ENCODE measurements around the gene CYP19A1. TPM values are rescaled to one million over a fixed set of nuclear protein-coding genes. Genes with fewer than 3 reads are reported as not detected.

CYP19A1 gene
- total RNA-seq, 6 experiments from 2014 or later: 0.57 TPM; not detected in 5

DNA sequence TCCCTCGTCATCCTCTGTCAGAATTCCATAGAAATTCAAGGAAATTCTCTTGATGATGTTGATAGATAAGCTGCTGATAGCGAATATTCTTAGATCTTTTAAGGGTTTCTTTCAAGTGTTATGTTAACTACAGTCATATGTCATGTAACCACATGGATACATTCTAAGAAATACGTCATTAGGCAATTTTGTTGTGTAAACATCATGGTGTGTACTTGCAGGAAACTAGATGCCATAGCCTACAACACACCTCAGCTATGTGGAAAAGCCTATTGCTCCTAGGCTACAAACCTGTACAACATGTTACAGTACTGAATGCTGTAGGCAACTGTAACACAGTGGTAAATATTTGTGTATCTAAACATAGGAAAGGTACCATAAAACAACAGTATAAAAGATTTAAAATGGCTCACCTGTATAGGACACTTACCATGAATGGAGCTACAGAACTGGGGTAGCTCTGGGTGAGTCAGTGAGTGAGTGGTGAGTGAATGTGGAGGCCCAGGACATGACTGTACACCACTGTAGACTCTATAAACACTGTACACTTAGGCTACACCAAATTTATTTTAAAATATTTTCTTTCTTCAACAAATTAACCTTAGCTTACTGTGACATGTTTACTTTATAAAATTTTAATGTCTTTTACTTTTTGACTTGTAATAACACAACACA, 37.7 kb upstream of the CYP19A1 start:
- Mint-ChIP-seq H3K4me3 (no peak overlapping the region), H3K9me3 (no peaks in the 10 kb centered on the region), H3K27me3 (ENCODE audit: insufficient read depth) (peaks cover 15% of the 10 kb centered on the region), H3K27ac (no peak overlapping the region), H3K36me3 (ENCODE audit: low read depth) (no peaks in the 10 kb centered on the region), H3K4me1 (ENCODE audit: low read depth) (peaks cover 14% of the 10 kb centered on the region)
- TF ChIP-seq, protein P1, sequence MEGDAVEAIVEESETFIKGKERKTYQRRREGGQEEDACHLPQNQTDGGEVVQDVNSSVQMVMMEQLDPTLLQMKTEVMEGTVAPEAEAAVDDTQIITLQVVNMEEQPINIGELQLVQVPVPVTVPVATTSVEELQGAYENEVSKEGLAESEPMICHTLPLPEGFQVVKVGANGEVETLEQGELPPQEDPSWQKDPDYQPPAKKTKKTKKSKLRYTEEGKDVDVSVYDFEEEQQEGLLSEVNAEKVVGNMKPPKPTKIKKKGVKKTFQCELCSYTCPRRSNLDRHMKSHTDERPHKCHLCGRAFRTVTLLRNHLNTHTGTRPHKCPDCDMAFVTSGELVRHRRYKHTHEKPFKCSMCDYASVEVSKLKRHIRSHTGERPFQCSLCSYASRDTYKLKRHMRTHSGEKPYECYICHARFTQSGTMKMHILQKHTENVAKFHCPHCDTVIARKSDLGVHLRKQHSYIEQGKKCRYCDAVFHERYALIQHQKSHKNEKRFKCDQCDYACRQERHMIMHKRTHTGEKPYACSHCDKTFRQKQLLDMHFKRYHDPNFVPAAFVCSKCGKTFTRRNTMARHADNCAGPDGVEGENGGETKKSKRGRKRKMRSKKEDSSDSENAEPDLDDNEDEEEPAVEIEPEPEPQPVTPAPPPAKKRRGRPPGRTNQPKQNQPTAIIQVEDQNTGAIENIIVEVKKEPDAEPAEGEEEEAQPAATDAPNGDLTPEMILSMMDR (IDR thresholded peaks at IDR 0.05): no peak
- DNase-seq: peak; percentile 59

DNA sequence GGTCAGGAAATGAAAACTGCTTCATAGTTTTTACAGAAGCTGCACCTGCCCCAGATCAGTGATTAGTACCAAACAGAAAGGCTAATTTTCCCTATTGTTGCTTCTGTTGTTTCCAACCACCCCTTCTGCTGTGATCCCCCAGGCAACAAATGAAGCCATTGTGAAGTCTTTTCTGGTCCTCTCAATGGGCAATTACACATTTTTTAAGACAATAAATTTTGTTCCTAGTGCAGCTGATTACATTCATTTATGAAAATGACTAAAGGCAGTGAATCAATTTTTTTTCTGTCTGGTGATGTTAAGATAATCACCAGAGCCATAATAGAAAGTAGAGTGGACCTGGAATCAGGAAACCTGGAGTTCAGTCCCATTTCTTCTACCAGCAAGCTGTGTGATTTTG, 35.7 kb upstream of the CYP19A1 start:
- Mint-ChIP-seq H3K36me3 (ENCODE audit: low read depth) (no peaks in the 10 kb centered on the region), H3K27ac (no peak overlapping the region), H3K4me3 (no peak overlapping the region), H3K4me1 (ENCODE audit: low read depth) (peaks cover 17% of the 10 kb centered on the region), H3K9me3 (no peaks in the 10 kb centered on the region), H3K27me3 (ENCODE audit: insufficient read depth) (peaks cover 15% of the 10 kb centered on the region)
- TF ChIP-seq, protein P1 (IDR thresholded peaks at IDR 0.05): no peak
- no peak for DNase-seq

DNA sequence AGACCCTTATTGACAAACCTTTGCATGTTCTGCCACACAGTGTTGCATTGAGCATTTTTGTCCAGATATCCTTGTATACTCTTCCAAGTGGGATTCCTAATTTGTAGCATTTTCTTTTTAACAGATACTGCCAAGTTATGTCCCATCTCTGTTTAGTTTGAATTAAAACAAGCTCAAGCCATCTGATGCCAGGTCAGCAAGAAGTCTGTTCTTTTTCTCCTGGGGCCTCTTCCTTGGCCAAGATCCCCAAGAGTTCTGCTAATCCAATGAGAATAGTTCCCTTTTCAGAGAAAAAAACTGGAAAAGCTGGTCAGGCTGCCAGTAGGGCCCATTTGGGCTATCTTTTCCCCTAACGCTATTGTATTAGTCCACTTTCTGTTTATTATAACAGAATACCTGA, 32.9 kb upstream of the CYP19A1 start:
- H3K27ac Mint-ChIP-seq: no peak overlapping the region
- TF ChIP-seq, protein P1 (IDR thresholded peaks at IDR 0.05): no peak
- H3K4me3 Mint-ChIP-seq: no peak overlapping the region
- H3K27me3 Mint-ChIP-seq (ENCODE audit: insufficient read depth): peaks cover 20% of the 10 kb centered on the region
- DNase-seq: no peak
- H3K9me3 Mint-ChIP-seq: no peaks in the 10 kb centered on the region
- no peaks in the 10 kb centered on the region for H3K36me3 Mint-ChIP-seq (ENCODE audit: low read depth)
- H3K4me1 Mint-ChIP-seq (ENCODE audit: low read depth): peaks cover 20% of the 10 kb centered on the region

DNA sequence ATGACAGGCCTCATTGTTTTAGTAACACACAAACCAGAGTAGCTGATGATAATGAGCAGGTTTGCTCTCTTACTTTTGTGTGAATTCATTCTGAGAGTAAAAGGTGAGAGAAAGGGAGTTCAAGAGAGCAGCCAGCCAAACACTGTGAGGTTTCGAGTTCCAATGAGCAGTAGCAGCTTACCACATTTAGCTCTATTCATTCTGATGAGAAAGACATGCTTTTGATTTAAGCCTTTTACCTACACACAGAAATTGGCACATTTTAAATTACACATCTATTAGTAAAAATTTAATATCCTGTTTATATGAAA, 31.0 kb upstream of the CYP19A1 start:
- Mint-ChIP-seq H3K4me3 (no peak overlapping the region; the same call in 1 of the 2 replicates), H3K27ac (peak overlapping the region; percentile 70), H3K9me3 (no peaks in the 10 kb centered on the region), H3K27me3 (ENCODE audit: insufficient read depth) (peaks cover 24% of the 10 kb centered on the region), H3K4me1 (ENCODE audit: low read depth) (peaks cover 20% of the 10 kb centered on the region), H3K36me3 (ENCODE audit: low read depth) (no peaks in the 10 kb centered on the region)
- TF ChIP-seq, protein P1 (IDR thresholded peaks at IDR 0.05): no peak
- DNase-seq: no peak

DNA sequence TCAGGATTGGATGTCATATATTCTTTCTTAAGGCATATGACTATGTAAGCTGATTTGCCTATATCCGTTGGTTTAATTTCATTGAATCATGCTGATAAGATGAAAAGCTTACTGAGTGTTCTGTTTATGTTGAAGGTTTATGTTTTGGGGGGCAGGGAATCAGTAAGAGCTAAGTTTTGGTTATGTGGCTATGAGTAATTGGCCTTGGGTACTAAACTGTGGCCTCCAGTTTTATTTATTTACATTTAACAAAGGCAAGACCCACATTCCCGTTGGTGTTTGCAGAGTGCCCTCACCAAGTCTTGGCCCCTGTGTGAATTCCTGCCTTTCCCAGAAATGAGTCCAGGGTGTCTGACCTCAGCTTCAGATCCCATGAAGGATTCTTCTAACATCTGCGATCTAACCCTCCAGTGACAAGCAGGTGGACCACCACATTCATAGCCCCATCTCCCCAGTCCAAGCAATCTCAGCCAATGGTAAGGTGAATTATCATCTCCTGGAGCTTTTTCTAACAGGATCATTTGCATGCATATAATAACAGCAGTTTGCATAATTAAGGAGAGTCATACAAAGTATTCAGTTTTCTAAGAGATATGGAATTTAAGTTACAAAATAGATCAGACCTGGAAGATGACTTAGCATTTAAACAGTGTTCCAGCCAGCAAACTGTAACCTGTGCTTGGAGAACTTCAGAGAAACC, 30.5 kb upstream of the CYP19A1 start:
- no peaks in the 10 kb centered on the region for H3K9me3 Mint-ChIP-seq
- H3K36me3 Mint-ChIP-seq (ENCODE audit: low read depth): no peaks in the 10 kb centered on the region
- H3K4me1 Mint-ChIP-seq (ENCODE audit: low read depth): peaks cover 20% of the 10 kb centered on the region

More for the DNA sequence above, 30.5 kb upstream of the CYP19A1 start:
- peak overlapping the region; percentile 70 for H3K27ac Mint-ChIP-seq
- TF ChIP-seq, protein P1 (IDR thresholded peaks at IDR 0.05): no peak
- peak; percentile 65 for DNase-seq
- peak overlapping the region; percentile 32; the same call in 1 of the 2 replicates for H3K4me3 Mint-ChIP-seq
- H3K27me3 Mint-ChIP-seq (ENCODE audit: insufficient read depth): peaks cover 24% of the 10 kb centered on the region
